Tibial artery (tissue), 4 donors: Measurements from ENCODE around the gene VAC14.

Experiments used
- DNase-seq, 2 donors: peaks; one replicate each; pipeline ENCODE4 v3.0.0-alpha.2; 2019
- H3K27ac ChIP-seq, 2 donors: fragments of 200-600 bp; sonication (generic) in 1 of 2; 1 replicate in 1 of 2; 2 replicates in 1 of 2; pipeline ENCODE4 v1.5.1; 2018 to 2019; ENCODE audit warnings: mild to moderate bottlenecking in 1 of 2
- H3K27me3 ChIP-seq, 2 donors: fragments of 200-600 bp; sonication (generic) in 1 of 2; one replicate each; pipeline versions ENCODE4 v1.5.1 to v1.6.0; 2016 to 2019
- H3K36me3 ChIP-seq, 3 donors: fragments of 200-600 bp; sonication (generic) in 2 of 3; one replicate each; pipeline ENCODE4 v1.5.1; 2016 to 2019; ENCODE audit warnings: mild to moderate bottlenecking in 2 of 3
- H3K4me1 ChIP-seq, 4 donors: fragments of 200-600 bp; sonication (generic) in 2 of 4; 1 replicate in 3 of 4; 2 replicates in 1 of 4; pipeline ENCODE4 v1.5.1; 2016 to 2019
- H3K4me3 ChIP-seq, 2 donors: fragments of 200-600 bp; sonication (generic) in 1 of 2; 1 replicate in 1 of 2; 2 replicates in 1 of 2; pipeline ENCODE4 v1.5.1; 2018 to 2019; ENCODE audit warnings: mild to moderate bottlenecking in 2 of 2
- H3K9me3 ChIP-seq, 3 donors: fragments of 200-600 bp; sonication (generic) in 1 of 3; one replicate each; pipeline ENCODE4 v1.5.1; 2016 to 2019
- intact Hi-C: fragments of 100-400 bp; cut with DNase I; formaldehyde crosslinking; loops from one replicate; pipeline ENCODE4 v1.15.0; 2023; ENCODE audit warnings: low total_unique reads
- TF ChIP-seq, protein P1 (sequence below), 2 experiments: fragments of 200-600 bp in 1 of 2; fragments of 450-650 bp in 1 of 2; IDR thresholded peaks; one replicate each; pipeline ENCODE4 v1.5.1; 2017 to 2019; ENCODE audit warnings: antibody characterized with exemption in 2 of 2, mild to moderate bottlenecking in 1 of 2, moderate library complexity in 1 of 2

VAC14 gene

DNA sequence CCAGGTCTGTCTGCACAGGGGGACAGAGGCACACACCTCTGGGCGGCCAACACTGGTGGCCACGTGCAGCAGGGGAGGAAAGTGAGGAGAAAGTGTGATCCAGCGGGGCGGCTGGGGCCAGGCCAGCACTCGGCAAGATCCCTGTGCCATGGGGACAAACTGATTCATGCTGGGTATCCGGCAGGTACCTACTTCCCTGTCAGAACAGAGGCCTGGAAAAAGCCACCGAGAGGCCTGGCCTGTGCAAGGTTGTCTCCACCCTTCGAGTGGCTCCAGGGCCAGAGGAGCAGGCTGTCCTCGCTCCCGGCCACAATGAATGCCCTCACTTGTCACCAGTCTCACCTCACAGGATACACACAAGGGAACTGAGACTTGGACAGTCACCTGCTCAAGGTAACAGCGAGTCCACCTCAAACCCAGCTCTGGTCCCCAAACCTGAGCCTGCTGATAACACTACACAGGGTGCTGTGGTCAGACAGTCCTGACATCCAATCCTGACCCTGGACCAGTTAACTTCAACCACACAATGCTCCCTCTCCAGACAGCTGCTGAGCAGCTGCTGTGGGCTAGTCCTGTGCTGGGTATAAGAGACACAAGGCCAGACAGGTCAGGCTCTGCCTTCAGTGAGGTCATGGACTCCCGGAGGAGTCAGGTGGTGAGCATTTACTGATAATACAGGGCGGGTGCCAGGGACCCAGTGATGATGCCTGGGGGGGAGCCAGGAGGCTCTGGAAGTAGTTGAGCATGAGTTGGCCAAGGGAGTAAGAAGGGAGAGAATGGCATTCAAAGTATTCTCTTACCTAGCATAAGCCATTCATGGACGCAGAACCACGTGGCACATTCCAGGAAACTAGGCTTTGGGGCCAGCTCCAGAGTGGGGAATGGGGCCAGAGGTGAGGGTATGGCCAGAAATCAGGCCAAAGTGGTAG is 53.0 kb downstream of the VAC14 start:
- Histone ChIP-seq H3K9me3 (no peaks in the 10 kb centered on the region), H3K36me3 (peaks cover 0 to 20% (median 12%) of the 10 kb centered on the region in 3 donors), H3K27me3 (no peaks in the 10 kb centered on the region), H3K27ac (peak overlapping the region in 1 of 2 donors; percentile 90), H3K4me3 (no peak overlapping the region), H3K4me1 (peaks cover 0 to 72% (median 49%) of the 10 kb centered on the region in 4 donors)
- no peak for DNase-seq
- intact Hi-C loops, result no loop called here
- TF ChIP-seq, protein P1, sequence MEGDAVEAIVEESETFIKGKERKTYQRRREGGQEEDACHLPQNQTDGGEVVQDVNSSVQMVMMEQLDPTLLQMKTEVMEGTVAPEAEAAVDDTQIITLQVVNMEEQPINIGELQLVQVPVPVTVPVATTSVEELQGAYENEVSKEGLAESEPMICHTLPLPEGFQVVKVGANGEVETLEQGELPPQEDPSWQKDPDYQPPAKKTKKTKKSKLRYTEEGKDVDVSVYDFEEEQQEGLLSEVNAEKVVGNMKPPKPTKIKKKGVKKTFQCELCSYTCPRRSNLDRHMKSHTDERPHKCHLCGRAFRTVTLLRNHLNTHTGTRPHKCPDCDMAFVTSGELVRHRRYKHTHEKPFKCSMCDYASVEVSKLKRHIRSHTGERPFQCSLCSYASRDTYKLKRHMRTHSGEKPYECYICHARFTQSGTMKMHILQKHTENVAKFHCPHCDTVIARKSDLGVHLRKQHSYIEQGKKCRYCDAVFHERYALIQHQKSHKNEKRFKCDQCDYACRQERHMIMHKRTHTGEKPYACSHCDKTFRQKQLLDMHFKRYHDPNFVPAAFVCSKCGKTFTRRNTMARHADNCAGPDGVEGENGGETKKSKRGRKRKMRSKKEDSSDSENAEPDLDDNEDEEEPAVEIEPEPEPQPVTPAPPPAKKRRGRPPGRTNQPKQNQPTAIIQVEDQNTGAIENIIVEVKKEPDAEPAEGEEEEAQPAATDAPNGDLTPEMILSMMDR (IDR thresholded peaks at IDR 0.05), result no peak

- Histone ChIP-seq H3K9me3 (no peaks in the 10 kb centered on the region), H3K27ac (peak overlapping the region; percentile 87 to 90), H3K27me3 (no peaks in the 10 kb centered on the region), H3K4me1 (peaks cover 0 to 61% (median 42%) of the 10 kb centered on the region in 4 donors), H3K36me3 (peaks cover 0 to 20% (median 18%) of the 10 kb centered on the region in 3 donors), H3K4me3 (no peak overlapping the region)
- intact Hi-C loops, result no loop called here
- DNase-seq, result peak; percentile 84 to 91
- TF ChIP-seq, protein P1 (IDR thresholded peaks at IDR 0.05), result no peak
Measured at GRCh38 chr16:70746708-70747424, 54.1 kb downstream of the VAC14 start.

DNA sequence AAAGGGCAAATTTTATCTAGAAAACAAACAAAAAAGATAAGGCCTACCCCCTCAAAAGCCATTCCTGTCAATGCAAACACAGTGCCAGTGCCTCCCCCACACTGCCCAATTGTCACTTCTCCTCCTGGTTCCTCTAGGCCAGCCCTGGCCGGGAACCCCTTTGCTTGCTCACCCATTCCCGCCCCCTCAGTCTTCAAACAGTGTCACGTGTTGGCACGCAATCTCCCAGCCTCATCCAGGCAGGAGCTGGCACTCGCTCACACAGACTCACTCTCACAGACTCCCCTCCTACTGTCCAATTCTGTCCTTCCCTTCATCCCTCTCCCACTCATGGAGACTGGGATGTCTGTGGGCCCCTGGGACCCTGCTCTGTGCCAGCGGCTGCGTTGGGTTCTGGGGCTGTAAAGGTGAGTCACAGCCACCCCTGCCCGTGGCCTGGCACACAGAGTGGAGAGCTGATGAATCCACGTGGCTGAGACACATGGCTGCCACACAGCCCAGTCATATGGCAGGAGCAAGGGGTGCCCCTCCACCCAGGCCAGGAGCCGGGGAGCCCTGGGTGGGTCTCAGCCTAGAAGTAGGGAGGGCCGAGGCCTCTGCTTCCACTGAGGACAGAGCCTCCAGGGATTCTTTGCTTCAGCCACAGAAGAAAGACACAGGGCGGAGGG is 54.8 kb downstream of the VAC14 start:
- intact Hi-C loops, result no loop called here
- peak; percentile 91 to 94 for DNase-seq
- H3K4me1 ChIP-seq, result peaks cover 0 to 54% (median 35%) of the 10 kb centered on the region in 4 donors

GRCh38 chr16:70745536-70746025 is 55.4 kb downstream of the VAC14 start:
- H3K9me3 ChIP-seq, result no peaks in the 10 kb centered on the region
- H3K4me3 ChIP-seq, result no peak overlapping the region
- intact Hi-C loops, result no loop called here
- H3K36me3 ChIP-seq, result peaks cover 0 to 25% (median 24%) of the 10 kb centered on the region in 3 donors
- TF ChIP-seq, protein P1 (IDR thresholded peaks at IDR 0.05), result no peak
- no peaks in the 10 kb centered on the region for H3K27me3 ChIP-seq
- peaks cover 0 to 52% (median 29%) of the 10 kb centered on the region in 4 donors for H3K4me1 ChIP-seq
- peak overlapping the region; percentile 87 to 90 for H3K27ac ChIP-seq
- DNase-seq, result no peak

More for the DNA sequence above, 54.8 kb downstream of the VAC14 start:
- Histone ChIP-seq H3K27ac (peak overlapping the region; percentile 87 to 90), H3K36me3 (peaks cover 0 to 20% (median 19%) of the 10 kb centered on the region in 3 donors), H3K27me3 (no peaks in the 10 kb centered on the region), H3K4me3 (no peak overlapping the region), H3K9me3 (no peaks in the 10 kb centered on the region)
- TF ChIP-seq, protein P1 (IDR thresholded peaks at IDR 0.05), result no peak

- no peak for DNase-seq
- no peak overlapping the region for H3K4me3 ChIP-seq
- intact Hi-C loops, result no loop called here
- peaks cover 0 to 25% (median 25%) of the 10 kb centered on the region in 3 donors for H3K36me3 ChIP-seq
- no peaks in the 10 kb centered on the region for H3K9me3 ChIP-seq
- peaks cover 0 to 40% (median 24%) of the 10 kb centered on the region in 4 donors for H3K4me1 ChIP-seq
- H3K27ac ChIP-seq, result peak overlapping the region; percentile 11 to 87
- TF ChIP-seq, protein P1 (IDR thresholded peaks at IDR 0.05), result no peak
- H3K27me3 ChIP-seq, result no peaks in the 10 kb centered on the region
Measured at GRCh38 chr16:70744366-70744765, 56.6 kb downstream of the VAC14 start.
